Astrocyte (in vitro differentiated cells and primary cell): ENCODE results near the gene TRIP10. TPM values are rescaled to one million over a fixed set of nuclear protein-coding genes. Genes with fewer than 3 reads are reported as not detected.

Source experiments
- DNase-seq: peaks from one replicate; pipeline ENCODE4 v3.0.0-alpha.2; 2010; ENCODE audit warnings: low read depth
- FAIRE-seq: peaks from 2 replicates; lab custom pipeline; 2011; peaks lifted over from hg19 to GRCh38; lab: Jason Lieb, UNC
- H2AFZ ChIP-seq: 2 replicates; pipeline ENCODE4 v1.6.0; 2012; ENCODE audit warnings: low read depth, low read length, inconsistent platforms
- H3K27ac ChIP-seq: 2 replicates; pipeline ENCODE4 v1.5.1; 2011; ENCODE audit warnings: low read depth, low read length, inconsistent platforms
- H3K27me3 ChIP-seq: 2 replicates; pipeline ENCODE4 v1.6.0; 2011; ENCODE audit warnings: low read length, inconsistent platforms; ENCODE audit not compliant: insufficient read depth
- H3K36me3 ChIP-seq: 2 replicates; pipeline ENCODE4 v1.5.1; 2011; ENCODE audit warnings: low read length, inconsistent platforms; ENCODE audit not compliant: insufficient read depth
- H3K4me1 ChIP-seq: 2 replicates; pipeline ENCODE4 v1.5.1; 2011; ENCODE audit warnings: low read length, inconsistent platforms; ENCODE audit not compliant: insufficient read depth
- H3K4me2 ChIP-seq: 2 replicates; pipeline ENCODE4 v1.6.0; 2012; ENCODE audit warnings: low read length, inconsistent platforms
- H3K4me3 ChIP-seq: 2 replicates; pipeline ENCODE4 v1.5.1; 2011; ENCODE audit warnings: low read depth, mild to moderate bottlenecking, low read length, inconsistent platforms; ENCODE audit not compliant: insufficient read depth
- H3K79me2 ChIP-seq: 2 replicates; pipeline ENCODE4 v1.6.0; 2012; ENCODE audit warnings: mild to moderate bottlenecking, low read length, inconsistent platforms; ENCODE audit not compliant: insufficient read depth
- H3K9ac ChIP-seq: 2 replicates; pipeline ENCODE4 v1.6.0; 2012; ENCODE audit warnings: mild to moderate bottlenecking, low read length, inconsistent platforms
- H3K9me3 ChIP-seq: 2 replicates; pipeline ENCODE4 v1.5.1; 2012; ENCODE audit warnings: low read depth, mild to moderate bottlenecking, low read length, inconsistent platforms; ENCODE audit not compliant: insufficient read depth
- H4K20me1 ChIP-seq: 2 replicates; pipeline ENCODE4 v1.6.0; 2012; ENCODE audit warnings: low read length, inconsistent platforms; ENCODE audit not compliant: insufficient read depth
- H3K27ac Mint-ChIP-seq: one replicate; pipeline ENCODE4 v1.8.0; 2021; ENCODE audit warnings: mild to moderate bottlenecking, mixed read lengths; ENCODE audit not compliant: unreplicated experiment
- H3K27me3 Mint-ChIP-seq: one replicate; pipeline ENCODE4 v1.8.0; 2021; ENCODE audit warnings: low read depth, mixed read lengths; ENCODE audit not compliant: unreplicated experiment
- H3K36me3 Mint-ChIP-seq: one replicate; pipeline ENCODE4 v1.8.0; 2021; ENCODE audit warnings: low read depth, mixed read lengths; ENCODE audit not compliant: unreplicated experiment
- H3K4me1 Mint-ChIP-seq: one replicate; pipeline ENCODE4 v1.8.0; 2021; ENCODE audit warnings: low read depth, mixed read lengths; ENCODE audit not compliant: unreplicated experiment
- H3K4me3 Mint-ChIP-seq: one replicate; pipeline ENCODE4 v1.8.0; 2021; ENCODE audit warnings: mild to moderate bottlenecking, moderate library complexity, mixed read lengths; ENCODE audit not compliant: unreplicated experiment
- H3K9me3 Mint-ChIP-seq: one replicate; pipeline ENCODE4 v1.8.0; 2021; ENCODE audit warnings: mild to moderate bottlenecking, mixed read lengths; ENCODE audit not compliant: unreplicated experiment
- CTCF ChIP-seq: IDR thresholded peaks from 2 replicates; pipeline ENCODE4 v1.5.1; 2011; ENCODE audit warnings: low read depth, mild to moderate bottlenecking, inconsistent platforms, low read length, moderate library complexity; ENCODE audit not compliant: insufficient read depth
- EZH2 ChIP-seq: IDR thresholded peaks from 2 replicates; pipeline ENCODE4 v1.6.1; 2012; ENCODE audit warnings: mild to moderate bottlenecking, low read length, inconsistent platforms; ENCODE audit not compliant: insufficient read depth
- total RNA-seq: library from RNA; stranded (reverse); gene quantifications from 2 replicates; pipeline ENCODE4 v1.2.1, GENCODE V29; 2021

TRIP10 gene
- total RNA-seq, 1 donor from 2014 or later = 41.4 TPM

- no peak for TF ChIP-seq EZH2
- no peak for TF ChIP-seq CTCF
- H3K4me1 ChIP-seq = peaks cover 45% of the 10 kb centered on the region
- H3K9ac ChIP-seq = peak overlapping the region; percentile 83
- H3K4me2 ChIP-seq = peak overlapping the region; percentile 95
- peak overlapping the region; percentile 78 for H3K4me3 ChIP-seq
- no peaks in the 10 kb centered on the region for H3K9me3 ChIP-seq
- FAIRE-seq (no peak), DNase-seq (no peak)
- H3K27ac ChIP-seq = peak overlapping the region; percentile 49
- peak overlapping the region; percentile 68 for H2AFZ ChIP-seq
- H3K79me2 ChIP-seq = peaks cover 32% of the 10 kb centered on the region
- Mint-ChIP-seq H3K4me1 (peaks cover 32% of the 10 kb centered on the region), H3K9me3 (peaks cover 3% of the 10 kb centered on the region), H3K4me3 (peak overlapping the region; percentile 89), H3K27me3 (no peaks in the 10 kb centered on the region), H3K36me3 (peaks cover 11% of the 10 kb centered on the region), H3K27ac (peak overlapping the region; percentile 7)
- no peaks in the 10 kb centered on the region for H3K27me3 ChIP-seq
- H4K20me1 ChIP-seq = peaks cover 17% of the 10 kb centered on the region
- H3K36me3 ChIP-seq = peaks cover 5% of the 10 kb centered on the region
Measured at GRCh38 chr19:6740589-6741343, 1.3 kb downstream of the TRIP10 start.

GRCh38 chr19:6743066-6743465, 3.6 kb downstream of the TRIP10 start:
- no peaks in the 10 kb centered on the region for H3K9me3 ChIP-seq
- no peaks in the 10 kb centered on the region for H3K27me3 Mint-ChIP-seq
- peaks cover 29% of the 10 kb centered on the region for H3K79me2 ChIP-seq
- H4K20me1 ChIP-seq = peaks cover 17% of the 10 kb centered on the region
- H3K4me1 ChIP-seq = peaks cover 35% of the 10 kb centered on the region
- H3K4me3 Mint-ChIP-seq = no peak overlapping the region
- H3K4me2 ChIP-seq = no peak overlapping the region
- H3K36me3 Mint-ChIP-seq = peaks cover 13% of the 10 kb centered on the region
- peaks cover 29% of the 10 kb centered on the region for H3K4me1 Mint-ChIP-seq
- no peak overlapping the region for H3K9ac ChIP-seq
- no peak overlapping the region for H2AFZ ChIP-seq
- H3K4me3 ChIP-seq = no peak overlapping the region
- TF ChIP-seq CTCF = no peak
- no peak for TF ChIP-seq EZH2
- FAIRE-seq (no peak), DNase-seq (no peak)
- H3K9me3 Mint-ChIP-seq = peaks cover 3% of the 10 kb centered on the region
- H3K27me3 ChIP-seq = no peaks in the 10 kb centered on the region
- peaks cover 17% of the 10 kb centered on the region for H3K36me3 ChIP-seq
- H3K27ac Mint-ChIP-seq = peak overlapping the region; percentile 30
- no peak overlapping the region for H3K27ac ChIP-seq
